ENCODE data around the gene LINS1.

GRCh38 chr15:100536733-100537132 is 65.3 kb downstream of the LINS1 start:
- TF ChIP-seq CTCF (IDR thresholded peaks at IDR 0.05), result no peak
- TF ChIP-seq POLR2A (IDR thresholded peaks at IDR 0.05), result no peak
